ENCODE results near the gene TRMU.

TRMU gene

DNA sequence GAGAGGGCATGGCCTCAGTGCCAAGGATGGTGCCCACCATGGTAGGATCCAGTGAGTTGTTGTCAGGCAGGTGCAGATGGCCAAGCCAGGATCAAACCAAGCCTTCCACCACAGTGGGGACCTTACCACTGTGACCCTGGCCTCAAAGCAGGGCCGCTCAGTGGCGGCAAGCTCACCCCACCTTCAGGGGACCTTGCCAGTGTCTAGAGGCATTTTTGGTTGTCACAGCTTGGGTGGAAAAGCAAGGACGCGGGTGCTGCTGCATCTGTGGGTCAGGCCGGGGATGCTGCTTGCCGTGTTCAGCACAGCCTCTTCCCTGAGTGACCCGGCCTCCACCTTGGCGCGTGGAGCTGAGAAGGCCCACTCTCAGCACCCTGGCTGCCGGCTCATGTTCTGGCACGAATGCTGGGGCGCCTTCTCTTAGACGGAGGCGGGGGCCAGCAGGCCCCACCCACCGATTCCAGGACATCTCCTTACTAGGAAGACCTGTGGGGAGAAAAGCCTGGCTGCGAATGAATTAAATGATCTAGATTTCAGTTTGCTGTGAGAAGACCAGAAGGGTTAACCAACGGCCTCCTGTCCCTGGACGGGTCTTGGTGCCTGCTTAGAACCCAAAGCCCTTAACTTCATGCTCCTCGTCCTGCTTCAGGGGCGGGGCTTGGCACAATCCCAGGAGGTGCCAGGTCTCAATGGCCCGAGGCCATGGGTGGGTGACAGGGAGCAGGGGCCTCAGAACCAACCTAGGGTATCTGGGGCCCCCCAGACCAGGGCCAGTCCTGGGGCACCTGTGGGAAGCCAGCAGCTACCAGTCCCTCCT lies 18.9 kb downstream of the TRMU start:
- no peak for DNase-seq (ENCODE audit: low spot score)
- no peak for TF ChIP-seq CTCF (IDR thresholded peaks at IDR 0.05; ENCODE audit: extremely low read depth, missing control alignments)

- no peak for TF ChIP-seq CTCF (IDR thresholded peaks at IDR 0.05; ENCODE audit: extremely low read depth, missing control alignments)
- DNase-seq (ENCODE audit: low spot score), result no peak
Measured at GRCh38 chr22:46354993-46355305, 19.4 kb downstream of the TRMU start.

GRCh38 chr22:46355369-46355995 lies 20.0 kb downstream of the TRMU start:
- peak; percentile 83 for DNase-seq (ENCODE audit: low spot score)
- peak; percentile 47 for TF ChIP-seq CTCF (IDR thresholded peaks at IDR 0.05; ENCODE audit: extremely low read depth, missing control alignments)

- TF ChIP-seq CTCF (IDR thresholded peaks at IDR 0.05; ENCODE audit: extremely low read depth, missing control alignments), result no peak
Measured at GRCh38 chr22:46355996-46356471, 20.5 kb downstream of the TRMU start.

GRCh38 chr22:46356496-46357480 lies 21.3 kb downstream of the TRMU start:
- no peak for TF ChIP-seq CTCF (IDR thresholded peaks at IDR 0.05; ENCODE audit: extremely low read depth, missing control alignments)

More at GRCh38 chr22:46355996-46356471, 20.5 kb downstream of the TRMU start:
- DNase-seq (ENCODE audit: low spot score), result no peak

GRCh38 chr22:46357711-46358520 lies 22.4 kb downstream of the TRMU start:
- TF ChIP-seq CTCF (IDR thresholded peaks at IDR 0.05; ENCODE audit: extremely low read depth, missing control alignments), result no peak
- DNase-seq (ENCODE audit: low spot score), result no peak

More at GRCh38 chr22:46356496-46357480, 21.3 kb downstream of the TRMU start:
- no peak for DNase-seq (ENCODE audit: low spot score)

All from GM20000 (cell line).